Endothelial cell of umbilical vein (primary cell): Measurements from ENCODE around the gene HOXB5. TPM values are rescaled to one million over a fixed set of nuclear protein-coding genes. Genes with fewer than 3 reads are reported as not detected.

Experiments used
- BruUV-seq: library from RNA; stranded (reverse); fragments of 400-500 nt; replicated peaks from 2 replicates; lab custom pipeline; 2021; lab: Mats Ljungman, UMichigan
- CTCF ChIA-PET: fragments of 300-600, 350-600 bp; sonication (Branson Sonifier 250); formaldehyde crosslinking; loops from one replicate; lab custom pipeline; 2021; ENCODE audit warnings: antibody characterized with exemption, inconsistent platforms; lab: Charles Lee
- POLR2A ChIA-PET: fragments of 300-600, 350-600 bp; sonication (Branson Sonifier 250); formaldehyde crosslinking; loops from one replicate; lab custom pipeline; 2021; ENCODE audit warnings: antibody characterized with exemption, inconsistent platforms; lab: Charles Lee
- DNase-seq: peaks from one replicate; pipeline ENCODE4 v3.0.0-alpha.2; 2011; ENCODE audit warnings: low read depth, low spot score
- FAIRE-seq: peaks from 2 replicates; lab custom pipeline; 2011; peaks lifted over from hg19 to GRCh38; lab: Jason Lieb, UNC
- H2AFZ ChIP-seq: 2 replicates; pipeline ENCODE4 v1.6.0; 2012; ENCODE audit warnings: low read depth, low read length, control low read depth, inconsistent platforms
- H3K27ac ChIP-seq: 2 replicates; pipeline ENCODE4 v1.5.1; 2011; ENCODE audit warnings: low read depth, mild to moderate bottlenecking, control low read depth, low read length, moderate library complexity; ENCODE audit not compliant: insufficient read depth
- H3K27me3 ChIP-seq, 2 experiments: 2 replicates each; pipeline versions ENCODE4 v1.6.0 to v1.6.1; 2011; ENCODE audit warnings: low read length in 2 of 2, mixed read lengths in 1 of 2; ENCODE audit not compliant: control insufficient read depth in 2 of 2, insufficient read depth in 2 of 2
- H3K36me3 ChIP-seq, 2 experiments: 2 replicates in 1 of 2; 3 replicates in 1 of 2; pipeline ENCODE4 v1.5.1; 2011; ENCODE audit warnings: low read length in 2 of 2, mild to moderate bottlenecking in 1 of 2, moderate library complexity in 1 of 2; ENCODE audit not compliant: control insufficient read depth in 2 of 2, insufficient read depth in 2 of 2; ENCODE audit errors: extremely low read depth in 1 of 2
- H3K4me1 ChIP-seq: 3 replicates; pipeline ENCODE4 v1.5.1; 2011; ENCODE audit warnings: mild to moderate bottlenecking, low read length; ENCODE audit not compliant: control insufficient read depth, insufficient read depth; ENCODE audit errors: extremely low read depth
- H3K4me2 ChIP-seq: 2 replicates; pipeline ENCODE4 v1.6.1; 2011; ENCODE audit warnings: low read length, control low read depth, mixed read lengths; ENCODE audit not compliant: insufficient read depth
- H3K4me3 ChIP-seq, 3 experiments: fragments of 200-600 bp in 1 of 3; sonication (generic), shearing (Covaris generic) in 1 of 3; replicated peaks in 1 of 3; 2 replicates each; pipeline ENCODE4 v1.5.1; 2011 to 2016; ENCODE audit warnings: control low read depth in 3 of 3, low read length in 3 of 3, mild to moderate bottlenecking in 2 of 3, inconsistent platforms in 1 of 3, low read depth in 1 of 3, moderate library complexity in 1 of 3; ENCODE audit not compliant: insufficient read depth in 1 of 3
- H3K79me2 ChIP-seq: 2 replicates; pipeline ENCODE4 v1.6.0; 2012; ENCODE audit warnings: low read length, inconsistent platforms; ENCODE audit not compliant: control insufficient read depth, insufficient read depth
- H3K9ac ChIP-seq: replicated peaks from 2 replicates; pipeline ENCODE3; 2011; ENCODE audit warnings: low read length, control low read depth; ENCODE audit not compliant: insufficient read depth; ENCODE audit errors: extremely low read depth
- H3K9me1 ChIP-seq: replicated peaks from 3 replicates; pipeline ENCODE4 v1.6.0; 2011; ENCODE audit warnings: mild to moderate bottlenecking, low read length; ENCODE audit not compliant: control insufficient read depth, insufficient read depth; ENCODE audit errors: extremely low read depth
- H3K9me3 ChIP-seq: replicated peaks from 2 replicates; pipeline ENCODE4 v1.5.1; 2012; ENCODE audit warnings: low read length, inconsistent platforms; ENCODE audit not compliant: control insufficient read depth, insufficient read depth
- H4K20me1 ChIP-seq: replicated peaks from 2 replicates; pipeline ENCODE3; 2011; ENCODE audit warnings: mild to moderate bottlenecking, low read length; ENCODE audit not compliant: control insufficient read depth, insufficient read depth; ENCODE audit errors: extremely low read depth
- EZH2 ChIP-seq: IDR thresholded peaks from 2 replicates; pipeline ENCODE4 v1.6.1; 2012; ENCODE audit warnings: borderline replicate concordance, low read depth, mild to moderate bottlenecking, moderate library complexity, low read length, inconsistent platforms; ENCODE audit not compliant: severe bottlenecking
- MYC ChIP-seq: IDR thresholded peaks from one replicate; pipeline ENCODE4 v1.6.1; 2011; ENCODE audit warnings: mild to moderate bottlenecking, low read depth, low read length
- POLR2A ChIP-seq: IDR thresholded peaks from 2 replicates; pipeline ENCODE4 v1.6.1; 2012; ENCODE audit warnings: low read depth, mild to moderate bottlenecking, control low read depth, low read length
- dilution Hi-C: fragments of 300-500 bp; cut with MboI; formaldehyde crosslinking; loops from one replicate; pipeline ENCODE4 v1.15.0; 2019; ENCODE audit warnings: low sequenced_read_pairs; ENCODE audit not compliant: extremely low pct_ligation_motif_present
- intact Hi-C: fragments of 100-400 bp; cut with micrococcal nuclease; formaldehyde crosslinking; loops from one replicate; pipeline ENCODE4 v1.10.0; 2022
- polyA plus RNA-seq, 4 experiments: library from polyadenylated mRNA; depleted of rRNA in 3 of 4; stranded (reverse) in 3 of 4; unstranded in 1 of 4; fragments of >200 nt; gene quantifications; 2 replicates each; pipeline versions ENCODE4 v1.2.1 to v1.2.3, GENCODE V29; 2011 to 2012; ENCODE audit warnings: missing spikeins in 1 of 4
- total RNA-seq: library from RNA; stranded (reverse); gene quantifications from 2 replicates; pipeline ENCODE4 v1.2.3, GENCODE V29; 2021
- TF ChIP-seq, protein P1 (sequence below): IDR thresholded peaks from 2 replicates; pipeline ENCODE4 v1.6.1; 2011; ENCODE audit not compliant: insufficient read depth, insufficient read length

HOXB5 gene
- total and polyA plus RNA-seq, 2 donors (not counting 3 experiments of a cell fraction or from before 2014, with no cell fraction given) = 2.0 to 8.5 TPM

DNA sequence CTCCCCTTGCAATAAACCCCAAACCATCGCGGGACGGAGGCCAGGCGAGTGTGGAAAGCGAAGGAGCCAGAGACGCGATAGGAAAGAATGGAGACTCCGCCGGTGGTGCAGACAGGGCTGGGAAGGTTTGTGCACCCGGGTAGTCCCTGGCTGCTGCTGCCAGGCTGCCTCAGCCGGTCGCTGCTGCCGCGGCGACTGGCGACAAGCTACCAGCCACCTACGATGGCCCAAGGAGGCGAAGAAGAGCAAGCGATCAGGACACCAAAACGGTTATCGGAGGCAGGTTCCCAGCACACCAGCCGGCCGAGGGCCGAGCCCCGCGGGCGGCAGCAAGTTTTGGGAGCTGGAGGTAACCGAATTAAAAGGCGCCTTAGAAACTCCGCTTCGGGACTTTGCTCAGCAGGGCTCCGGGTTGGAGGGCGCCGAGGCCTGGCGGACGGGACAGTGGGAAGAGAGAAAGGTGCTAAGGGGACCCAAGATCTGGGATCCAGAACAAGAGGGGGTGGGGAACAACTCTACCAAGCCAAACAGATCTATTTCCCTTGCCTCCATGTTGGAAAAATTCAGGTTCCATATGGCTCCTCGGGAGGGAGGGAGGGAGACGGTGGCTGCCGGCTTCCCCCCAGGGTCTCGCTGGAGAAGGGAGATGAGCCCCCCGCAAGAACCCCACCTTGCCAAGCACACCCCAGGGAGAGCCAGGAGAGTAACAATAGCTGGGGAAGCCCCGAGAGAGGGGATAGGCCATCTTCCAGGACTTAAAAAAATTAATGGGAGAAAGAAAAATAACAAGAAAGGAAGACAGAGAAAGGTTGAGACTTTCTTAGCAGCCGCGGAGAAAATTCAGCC, 38.9 kb downstream of the HOXB5 start:
- H2AFZ ChIP-seq = no peak overlapping the region
- no peak for DNase-seq

DNA sequence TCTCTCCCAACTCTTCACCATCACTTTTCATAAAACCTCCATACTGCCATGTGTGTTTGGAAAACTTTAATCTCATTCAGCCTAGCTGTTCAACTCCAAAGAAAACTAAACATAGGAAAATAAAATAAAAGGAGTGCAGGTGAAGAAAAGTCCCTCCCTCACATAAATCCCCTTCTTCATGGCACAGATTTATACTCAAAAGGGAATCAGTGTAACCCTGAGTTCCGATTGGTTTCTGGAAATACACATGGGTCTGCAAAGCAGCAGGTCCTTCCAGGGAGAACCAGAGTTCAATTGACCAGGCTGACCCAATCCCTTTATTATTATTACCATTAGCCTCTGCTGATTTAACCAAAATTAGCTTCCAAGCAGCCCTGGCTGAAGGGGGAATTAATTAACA, 39.8 kb downstream of the HOXB5 start:
- Histone ChIP-seq H2AFZ (no peak overlapping the region), H3K36me3 (peaks cover 10 to 14% of the 10 kb centered on the region in 2 experiments), H3K9me1 (no peaks in the 10 kb centered on the region), H4K20me1 (no peaks in the 10 kb centered on the region), H3K9ac (no peak overlapping the region), H3K9me3 (no peaks in the 10 kb centered on the region), H3K27ac (no peak overlapping the region), H3K79me2 (peaks cover 55% of the 10 kb centered on the region), H3K4me2 (no peak overlapping the region), H3K27me3 (no peaks in the 10 kb centered on the region), H3K4me1 (peaks cover 31% of the 10 kb centered on the region), H3K4me3 (no peak overlapping the region)
- intact Hi-C loops (loop anchor here (1.0 kb wide), 1 partner anchor 9 kb away; the partner anchor contains the start of gene HOXB2), dilution Hi-C loops (no loop called here)
- TF ChIP-seq MYC (no peak), POLR2A (no peak)
- DNase-seq (no peak), FAIRE-seq (no peak)
- no TSS peak for BruUV-seq
- ChIA-PET CTCF (no interaction called here), POLR2A (no interaction called here)

More for the DNA sequence above, 38.9 kb downstream of the HOXB5 start:
- no peak for FAIRE-seq
- Histone ChIP-seq H4K20me1 (no peaks in the 10 kb centered on the region), H3K27me3 (no peaks in the 10 kb centered on the region), H3K9me1 (no peaks in the 10 kb centered on the region), H3K27ac (no peak overlapping the region), H3K9ac (no peak overlapping the region), H3K79me2 (peaks cover 58% of the 10 kb centered on the region), H3K9me3 (no peaks in the 10 kb centered on the region), H3K4me3 (no peak overlapping the region), H3K4me1 (peaks cover 28% of the 10 kb centered on the region), H3K36me3 (peaks cover 10 to 14% of the 10 kb centered on the region in 2 experiments), H3K4me2 (peak overlapping the region; percentile 32)
- TF ChIP-seq, protein P1, sequence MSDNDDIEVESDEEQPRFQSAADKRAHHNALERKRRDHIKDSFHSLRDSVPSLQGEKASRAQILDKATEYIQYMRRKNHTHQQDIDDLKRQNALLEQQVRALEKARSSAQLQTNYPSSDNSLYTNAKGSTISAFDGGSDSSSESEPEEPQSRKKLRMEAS = no peak
- TF ChIP-seq EZH2 = no peak
- BruUV-seq = no TSS peak
- intact Hi-C loops (no loop called here), dilution Hi-C loops (no loop called here)
- CTCF ChIA-PET = interaction anchor here (0.9 to 3.7 kb wide), 8 partner anchors 10 to 339 kb away, joined by 3 to 23 read pairs (median 4); no protein-coding TSS in a partner anchor
- POLR2A ChIA-PET = interaction anchor here (0.8 to 1.1 kb wide), 2 partner anchors 13 to 28 kb away, joined by 3 to 4 read pairs; no protein-coding TSS in a partner anchor
